Renal cortex interstitium (tissue), 15 donors: ENCODE measurements around the gene UQCRC1. TPM values are rescaled to one million over a fixed set of nuclear protein-coding genes. Genes with fewer than 3 reads are reported as not detected.

Source experiments
- DNase-seq, 11 donors: peaks; one replicate each; pipeline ENCODE4 v3.0.0-alpha.2; 2013; ENCODE audit warnings: low read depth in 9 of 11, low spot score in 4 of 11; ENCODE audit errors: extremely low read depth in 1 of 11
- long read RNA-seq, 16 experiments: transcript quantifications; one replicate each; lab custom pipeline, GENCODE V29; 2026
- polyA plus RNA-seq, 3 donors: library from polyadenylated mRNA; unstranded; fragments of 120-200 nt; gene quantifications; one replicate each; pipeline ENCODE4 v1.2.1, GENCODE V29; 2013; ENCODE audit not compliant: insufficient read length in 3 of 3

Gene UQCRC1
- 100 to 1,000 TPM; 268 to 311 (median 285) TPM for polyA plus RNA-seq
- long read RNA-seq, donor 1, transcript UQCRC1-201 (13 exons, 1,985 nt): major isoform, 54 of 94 reads
- long read RNA-seq, donor 1, partial matches to known transcripts: 39 of 94 reads
- long read RNA-seq, donor 1, other reads (novel, unspliced or antisense): 0 of 94 reads
- long read RNA-seq, donor 2, transcript UQCRC1-201 (13 exons, 1,985 nt): major isoform, 55 of 95 reads
- long read RNA-seq, donor 2, partial matches to known transcripts: 36 of 95 reads
- long read RNA-seq, donor 2, other reads (novel, unspliced or antisense): 0 of 95 reads
- long read RNA-seq, donor 3, transcript UQCRC1-201 (13 exons, 1,985 nt): major isoform, 118 of 147 reads
- long read RNA-seq, donor 3, partial matches to known transcripts: 24 of 147 reads
- long read RNA-seq, donor 3, other reads (novel, unspliced or antisense): 5 of 147 reads
- long read RNA-seq, donor 4, transcript UQCRC1-201 (13 exons, 1,985 nt): major isoform, 73 of 90 reads
- long read RNA-seq, donor 4, partial matches to known transcripts: 17 of 90 reads
- long read RNA-seq, donor 4, other reads (novel, unspliced or antisense): 0 of 90 reads
- long read RNA-seq, donor 5: 0 reads
- long read RNA-seq, donor 6, transcript UQCRC1-201 (13 exons, 1,985 nt): major isoform, 56 of 90 reads
- long read RNA-seq, donor 6, partial matches to known transcripts: 34 of 90 reads
- long read RNA-seq, donor 6, other reads (novel, unspliced or antisense): 0 of 90 reads
- long read RNA-seq, donor 7, transcript UQCRC1-201 (13 exons, 1,985 nt): major isoform, 85 of 123 reads
- long read RNA-seq, donor 7, partial matches to known transcripts: 37 of 123 reads
- long read RNA-seq, donor 7, other reads (novel, unspliced or antisense): 0 of 123 reads
- long read RNA-seq, donor 8, transcript UQCRC1-201 (13 exons, 1,985 nt): major isoform, 132 of 188 reads
- long read RNA-seq, donor 8, partial matches to known transcripts: 49 of 188 reads
- long read RNA-seq, donor 8, other reads (novel, unspliced or antisense): 5 of 188 reads
- long read RNA-seq, donor 9, transcript UQCRC1-201 (13 exons, 1,985 nt): major isoform, 76 of 104 reads
- long read RNA-seq, donor 9, partial matches to known transcripts: 22 of 104 reads
- long read RNA-seq, donor 9, other reads (novel, unspliced or antisense): 6 of 104 reads
- long read RNA-seq, donor 10, transcript UQCRC1-201 (13 exons, 1,985 nt): major isoform, 74 of 101 reads
- long read RNA-seq, donor 10, partial matches to known transcripts: 26 of 101 reads
- long read RNA-seq, donor 10, other reads (novel, unspliced or antisense): 0 of 101 reads
- long read RNA-seq, donor 11, transcript UQCRC1-201 (13 exons, 1,985 nt): major isoform, 59 of 71 reads
- long read RNA-seq, donor 11, partial matches to known transcripts: 6 of 71 reads
- long read RNA-seq, donor 11, other reads (novel, unspliced or antisense): 5 of 71 reads
- long read RNA-seq, donor 12, transcript UQCRC1-201 (13 exons, 1,985 nt): major isoform, 23 of 30 reads
- long read RNA-seq, donor 12, partial matches to known transcripts: 6 of 30 reads
- long read RNA-seq, donor 12, other reads (novel, unspliced or antisense): 0 of 30 reads
- long read RNA-seq, donor 13, transcript UQCRC1-201 (13 exons, 1,985 nt): major isoform, 117 of 226 reads
- long read RNA-seq, donor 13, partial matches to known transcripts: 106 of 226 reads
- long read RNA-seq, donor 13, other reads (novel, unspliced or antisense): 0 of 226 reads
- long read RNA-seq, donor 14, transcript UQCRC1-201 (13 exons, 1,985 nt): major isoform, 83 of 112 reads
- long read RNA-seq, donor 14, partial matches to known transcripts: 28 of 112 reads
- long read RNA-seq, donor 14, other reads (novel, unspliced or antisense): 0 of 112 reads
- long read RNA-seq, donor 15, transcript UQCRC1-201 (13 exons, 1,985 nt): major isoform, 37 of 44 reads
- long read RNA-seq, donor 15, partial matches to known transcripts: 5 of 44 reads
- long read RNA-seq, donor 15, other reads (novel, unspliced or antisense): 0 of 44 reads
- long read RNA-seq, donor 16, transcript UQCRC1-201 (13 exons, 1,985 nt): major isoform, 207 of 297 reads
- long read RNA-seq, donor 16, partial matches to known transcripts: 70 of 297 reads
- long read RNA-seq, donor 16, other reads (novel, unspliced or antisense): 18 of 297 reads

DNA sequence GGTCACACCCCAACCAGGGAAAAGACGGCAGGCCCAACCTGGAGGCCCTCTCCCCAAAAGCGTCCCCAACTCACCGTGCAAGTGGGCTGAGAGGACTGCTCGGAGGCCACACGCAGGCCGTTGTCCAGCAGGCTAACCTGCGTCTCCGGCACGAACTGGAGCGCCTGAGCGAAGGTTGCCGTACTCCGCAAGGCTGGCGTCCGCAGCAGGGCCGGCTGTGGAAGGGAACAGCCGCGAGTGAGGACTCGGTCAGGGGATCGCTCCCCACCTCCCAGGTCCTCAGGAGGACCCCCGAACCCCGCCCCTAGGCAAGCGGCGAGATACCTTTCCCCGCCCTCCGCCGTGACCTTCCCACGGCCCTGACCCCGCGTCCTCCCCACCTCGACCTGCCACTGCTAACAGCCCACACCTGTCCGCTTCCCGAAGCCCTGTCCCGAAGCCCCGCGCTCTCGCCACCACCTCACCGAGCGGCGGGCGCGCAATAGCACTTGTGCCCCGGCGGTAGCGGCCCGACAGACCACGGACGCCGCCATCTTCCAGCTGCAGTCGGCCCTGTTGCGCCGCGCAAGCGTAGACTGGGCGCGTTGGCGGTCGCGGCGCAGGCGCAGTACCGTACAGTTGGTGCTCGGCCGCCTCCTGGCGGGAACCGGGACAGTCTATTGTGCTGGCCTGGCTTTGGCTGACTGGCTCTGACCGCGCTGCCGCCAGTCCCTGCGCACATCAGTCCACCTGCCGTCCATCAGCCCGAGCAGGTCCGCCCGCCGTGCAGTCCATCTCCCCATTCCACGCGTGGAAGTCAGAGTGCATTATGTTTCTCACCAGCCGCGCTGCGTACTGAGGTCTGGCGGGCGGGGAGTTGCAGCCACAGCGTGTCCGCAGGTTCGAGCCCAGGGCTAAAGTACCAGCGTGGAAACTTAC lies at the start of gene UQCRC1:
TSS of gene UQCRC1 (minus strand) at position 559 of the 918 bp plus-strand sequence. CDS start at position 533, 26 bp downstream.
- peak; percentile 77 to 92 (median 90) for DNase-seq

DNA sequence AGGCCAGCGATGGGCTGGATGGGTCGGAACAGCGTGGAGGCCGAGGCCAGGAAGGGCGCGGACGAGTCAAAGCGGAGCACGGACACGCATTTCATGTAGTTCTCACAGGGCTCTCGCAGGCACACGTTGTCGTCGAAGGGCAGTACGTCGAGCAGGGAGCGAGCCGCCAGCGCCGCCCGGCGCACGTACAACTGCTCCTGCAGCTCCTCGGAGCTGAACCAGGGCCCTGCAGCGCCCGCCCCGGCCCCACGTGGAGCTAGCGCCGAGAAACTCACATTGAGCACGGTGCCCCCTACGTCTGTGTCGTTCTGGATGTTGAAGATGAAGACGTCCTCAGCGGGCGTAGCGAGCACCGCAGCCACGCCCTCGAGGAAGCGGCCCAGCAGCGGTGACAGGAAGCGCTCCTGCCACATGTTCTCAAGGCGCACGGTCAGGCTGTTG lies 47.4 kb upstream of the UQCRC1 start:
- DNase-seq: no peak

DNA sequence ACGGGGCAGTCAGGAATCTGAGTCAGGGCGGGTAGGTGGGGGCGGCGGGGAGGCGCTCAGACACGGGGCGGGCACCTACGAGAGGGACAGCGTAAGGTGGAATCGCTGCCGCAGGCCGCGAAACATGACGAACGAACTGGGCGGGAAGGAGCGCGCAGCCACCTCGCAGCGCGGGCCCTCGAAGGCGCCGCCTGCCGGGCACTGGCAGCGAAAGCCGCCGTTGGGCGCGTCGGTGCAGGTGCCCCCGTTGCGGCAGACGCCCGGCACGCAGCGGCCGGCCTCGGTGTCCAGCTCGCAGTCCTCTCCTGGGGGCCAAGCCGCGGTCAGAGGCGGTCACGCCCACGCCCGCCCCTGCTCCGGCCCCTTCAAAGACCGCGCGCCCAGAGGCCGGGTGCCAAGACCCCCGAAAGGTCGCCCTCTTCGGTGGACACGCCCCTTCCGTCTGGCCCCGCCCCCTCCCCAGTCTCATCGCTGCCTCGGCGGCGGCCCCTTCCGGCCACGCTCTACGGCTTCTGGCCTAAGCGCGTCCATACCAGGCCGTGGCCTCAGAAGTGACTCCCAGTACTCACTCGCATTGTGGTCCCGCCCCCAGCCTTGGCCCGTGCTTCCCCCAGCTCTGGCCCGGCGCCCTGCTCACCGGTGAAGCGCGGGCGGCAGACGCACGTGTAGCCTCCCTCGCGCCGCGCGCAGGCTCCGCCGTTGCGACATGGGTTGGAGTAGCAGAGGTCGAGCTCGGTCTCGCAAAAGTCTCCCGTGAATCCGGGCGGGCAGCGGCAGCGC lies 46.8 kb upstream of the UQCRC1 start:
- peak in 7 of 11 donors; percentile 48 to 76 (median 67) for DNase-seq

DNA sequence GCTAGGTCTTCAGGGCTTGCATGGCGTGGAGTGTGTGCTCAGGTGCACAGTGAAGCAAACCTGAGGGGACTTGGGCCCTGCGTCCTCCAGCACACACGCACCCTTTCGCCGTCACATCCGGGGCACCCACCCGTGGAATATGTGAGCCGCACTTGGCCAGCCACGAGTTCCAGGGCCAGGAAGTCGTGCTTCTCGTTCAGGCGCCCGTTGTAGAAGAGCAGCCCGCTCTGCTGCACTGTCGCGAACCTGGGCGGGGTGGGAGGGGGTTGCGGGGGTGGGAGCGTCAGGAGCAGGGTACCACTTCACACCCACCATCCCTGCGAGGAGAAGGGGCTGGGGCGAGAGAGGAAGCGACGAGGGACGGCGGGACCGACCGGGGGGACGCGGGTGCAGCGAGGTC lies 46.2 kb upstream of the UQCRC1 start:
- DNase-seq: no peak

DNA sequence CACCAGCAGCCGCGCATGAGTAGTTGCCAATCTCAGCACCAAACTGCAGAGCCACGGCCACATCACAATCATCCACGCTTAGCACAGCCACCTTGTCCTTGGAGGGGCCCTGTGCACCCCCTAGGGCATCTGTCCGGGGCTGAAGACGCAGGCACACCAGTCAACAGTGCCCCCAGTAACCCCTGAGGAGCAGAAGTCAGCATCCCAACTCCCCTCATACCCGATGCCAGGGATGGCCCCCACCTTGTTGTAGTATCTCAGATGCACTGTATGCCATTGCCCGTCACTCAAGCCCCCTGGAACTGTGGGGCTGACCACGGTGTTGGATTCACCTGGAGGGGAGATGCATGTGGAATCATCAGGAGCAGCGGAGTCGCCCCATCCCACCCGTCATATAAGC lies 45.6 kb upstream of the UQCRC1 start:
- DNase-seq: no peak

DNA sequence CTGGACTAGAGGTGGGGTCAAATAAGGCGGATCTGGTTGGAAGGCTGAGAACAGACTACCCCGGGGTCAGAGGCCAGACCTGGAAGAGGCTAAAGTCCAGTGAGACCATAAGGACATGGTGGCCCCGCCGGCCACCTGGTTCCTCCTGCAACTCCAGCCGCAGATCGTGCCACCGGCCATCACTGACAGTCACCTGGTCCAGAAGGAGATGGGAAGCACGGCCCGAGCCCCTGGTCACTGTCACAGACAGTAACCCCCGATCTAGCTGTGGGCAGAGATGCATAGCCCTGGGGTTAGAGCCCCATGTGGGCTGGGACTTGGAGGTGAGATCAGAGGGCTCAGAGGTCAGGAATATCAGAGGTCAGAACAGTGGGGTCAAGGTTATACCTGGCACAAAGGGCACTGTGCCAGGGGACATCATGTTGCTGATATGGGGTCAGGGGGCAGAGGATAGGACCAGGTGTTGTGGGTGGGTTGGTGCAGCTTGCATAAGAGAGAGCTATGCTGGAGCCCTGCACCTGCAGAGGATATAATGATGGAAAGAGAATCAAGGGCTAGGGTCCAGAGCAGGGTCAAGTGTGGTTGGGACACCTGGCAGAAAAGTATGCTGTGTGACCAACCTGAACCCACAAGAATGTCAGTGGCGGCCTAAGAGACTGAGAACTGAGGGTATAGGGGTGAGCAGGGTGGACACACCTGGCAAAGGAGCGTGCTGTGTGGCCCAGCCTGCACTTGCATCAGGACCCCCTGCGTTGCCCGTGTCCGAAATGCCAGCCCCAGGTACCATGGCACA lies 43.7 kb upstream of the UQCRC1 start:
- DNase-seq: no peak

DNA sequence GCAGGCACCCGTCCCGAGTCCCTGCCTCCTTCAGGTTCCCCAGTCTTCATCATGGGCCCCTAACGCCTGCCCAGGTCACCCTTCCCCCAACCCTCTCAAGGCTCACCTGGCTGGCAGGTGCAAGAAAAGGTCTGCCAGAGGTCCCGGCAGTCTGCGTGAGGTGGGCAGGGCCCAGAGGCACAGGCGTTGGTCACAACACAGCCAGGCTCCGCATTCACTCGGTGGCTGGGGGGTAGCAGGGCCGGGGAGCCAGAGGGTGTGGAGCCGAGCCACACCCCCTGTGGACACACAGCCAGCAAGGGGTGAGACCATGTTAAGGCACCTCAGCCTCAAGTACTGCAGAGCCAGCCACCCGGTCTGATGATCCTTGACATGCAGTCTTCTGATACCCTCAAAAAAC lies 42.3 kb upstream of the UQCRC1 start:
- DNase-seq: no peak

DNA sequence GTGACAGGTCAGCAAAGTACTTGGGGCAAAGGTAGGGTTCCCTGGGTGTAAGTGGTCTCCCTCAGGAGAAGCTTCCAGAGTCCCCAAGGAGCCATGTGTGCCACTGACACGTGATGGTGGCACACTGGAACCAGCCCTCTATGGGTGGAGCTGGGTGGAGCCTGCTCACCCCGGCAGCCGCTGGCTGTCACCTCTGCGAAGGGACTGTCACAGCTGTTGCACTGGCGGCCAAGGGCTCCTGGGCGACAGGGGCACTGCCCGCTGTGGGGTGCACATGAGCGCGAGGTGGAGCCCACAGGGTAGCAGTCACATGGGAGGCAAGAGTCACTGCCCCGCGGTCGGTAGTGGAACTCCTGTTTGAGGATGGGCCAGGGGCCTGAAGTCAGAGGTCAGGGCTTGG lies 41.3 kb upstream of the UQCRC1 start:
- DNase-seq: no peak

DNA sequence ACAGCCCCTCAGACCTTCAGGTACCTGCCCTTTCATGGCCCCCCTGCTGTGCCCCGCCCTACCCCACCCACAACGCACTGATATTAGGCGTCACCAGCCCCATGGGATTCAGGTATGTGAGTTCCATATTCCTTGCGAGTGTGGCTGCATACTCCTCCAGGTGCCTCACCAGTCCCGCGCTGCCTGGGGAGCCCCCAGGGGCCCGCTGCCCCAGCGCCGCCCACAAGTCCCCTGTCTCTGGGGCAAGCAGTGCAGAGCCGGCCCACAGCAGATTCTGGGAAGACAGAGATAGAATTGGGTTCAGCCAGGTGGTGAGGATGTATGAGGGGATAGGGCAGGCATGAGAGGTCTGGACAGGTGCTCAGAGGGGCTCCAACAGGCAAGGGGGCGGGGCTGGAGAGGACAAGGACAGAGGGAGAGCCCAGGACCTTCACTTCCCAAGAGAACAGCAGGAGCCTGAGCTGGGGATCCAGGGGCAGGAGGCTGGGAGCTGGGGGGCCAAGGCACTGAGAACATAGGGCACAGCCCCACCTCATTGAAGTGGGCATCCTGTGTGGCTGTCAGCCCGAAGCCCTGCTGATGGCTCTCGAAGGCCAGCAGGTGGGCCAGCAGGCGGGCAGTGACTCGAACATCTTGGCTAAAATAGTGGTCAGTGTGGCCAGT lies 38.9 kb upstream of the UQCRC1 start:
- no peak for DNase-seq

DNA sequence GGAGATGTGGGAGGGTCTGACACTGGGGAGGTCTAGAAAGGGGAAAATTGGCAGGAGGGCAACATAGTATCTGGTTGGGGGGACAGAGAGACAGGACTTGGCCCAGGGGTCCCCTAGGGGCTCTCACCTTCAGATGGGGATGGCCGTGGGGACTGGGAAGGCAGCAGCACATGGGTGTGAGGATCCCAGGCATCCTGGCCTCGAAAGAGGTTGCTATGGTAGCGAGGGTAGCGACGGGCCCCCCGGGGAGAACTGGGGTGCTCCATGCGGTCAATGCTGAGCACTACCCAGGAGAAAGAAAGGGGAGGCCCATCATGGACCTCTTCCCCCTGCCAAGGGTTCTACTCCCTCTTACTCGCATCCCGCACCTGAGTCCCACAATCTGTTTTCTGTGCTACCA lies 38.3 kb upstream of the UQCRC1 start:
- DNase-seq: no peak

DNA sequence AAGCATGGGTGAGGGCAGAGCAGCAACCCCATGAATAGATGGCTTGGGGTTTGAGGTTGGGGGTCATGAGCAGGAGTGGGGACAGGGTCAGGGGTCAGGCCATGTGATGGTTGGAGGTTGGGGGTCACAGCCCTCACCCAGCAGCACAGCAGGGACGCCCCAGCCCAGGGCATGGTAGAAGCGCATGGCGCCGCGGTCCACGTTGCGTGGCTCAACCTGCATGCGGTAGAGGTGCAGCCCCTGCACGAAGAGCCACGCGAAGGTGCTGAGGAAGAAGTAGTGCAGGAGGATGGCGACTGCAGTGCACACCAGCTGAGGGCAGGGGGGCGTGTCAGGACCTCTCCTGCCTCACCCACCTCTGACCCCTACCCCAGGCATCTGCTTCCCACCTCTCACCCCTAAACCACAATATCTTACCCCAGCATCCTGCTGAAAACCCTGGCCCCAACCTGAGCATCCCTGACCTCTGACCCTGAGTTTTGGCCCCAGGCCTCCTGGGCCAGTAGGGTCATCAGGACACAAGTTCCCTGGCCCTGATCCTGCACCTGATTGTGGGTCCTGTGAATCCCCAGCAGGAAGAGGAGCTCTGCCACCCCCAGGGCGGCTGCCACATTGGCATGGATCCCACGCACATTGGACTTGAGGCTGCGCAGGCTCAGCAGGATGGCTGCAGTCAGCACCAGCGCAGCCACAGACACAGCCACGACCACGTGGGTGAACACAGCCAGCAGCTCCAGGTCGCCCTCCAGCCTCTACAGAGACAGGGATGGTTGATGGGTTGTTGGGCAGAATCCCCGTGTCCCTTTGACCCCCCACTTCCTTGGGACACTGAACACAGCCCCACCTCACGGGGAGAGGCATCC lies 35.7 kb upstream of the UQCRC1 start:
- DNase-seq: no peak

DNA sequence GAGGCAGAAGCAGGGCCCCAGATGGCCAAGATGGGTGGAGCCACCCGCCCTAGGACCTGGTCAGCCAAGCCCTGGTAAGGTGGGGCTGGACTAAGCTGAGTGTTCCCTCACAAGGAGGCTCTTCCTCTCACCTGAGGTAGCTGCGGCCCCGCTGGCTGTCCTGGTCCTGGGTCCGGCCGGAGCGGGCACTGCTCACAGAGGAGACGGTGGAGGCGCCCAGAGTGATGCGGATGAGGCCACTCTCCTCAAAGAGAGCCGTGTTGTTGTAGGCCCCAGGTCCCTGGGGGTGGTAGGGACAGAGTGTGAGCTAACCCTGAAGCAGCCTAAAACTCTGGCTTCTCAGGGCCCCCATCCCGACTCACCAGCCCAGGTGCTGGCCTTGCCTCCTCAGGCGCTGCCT lies 33.2 kb upstream of the UQCRC1 start:
- no peak for DNase-seq

DNA sequence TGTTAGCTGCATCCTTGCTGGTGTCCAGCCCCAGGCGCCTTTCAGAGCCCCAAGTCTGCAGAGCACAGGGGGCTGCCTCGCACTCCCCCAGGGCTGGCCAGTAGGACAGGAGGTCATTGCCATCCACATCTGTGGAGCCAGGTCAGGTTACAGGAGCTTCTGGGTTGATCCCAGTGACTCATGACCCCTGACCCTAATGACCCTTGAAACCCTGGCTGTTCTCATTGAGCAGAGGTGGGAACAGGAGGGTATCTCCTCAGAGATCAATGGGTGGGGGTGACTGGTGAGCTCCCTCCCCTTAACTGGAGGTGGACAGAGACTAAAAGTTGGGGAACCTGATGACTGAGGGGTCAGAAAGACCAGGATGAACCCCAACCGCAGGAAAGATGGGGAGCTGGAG lies 31.9 kb upstream of the UQCRC1 start:
- DNase-seq: no peak
